ENCODE measurements around the gene ZBTB7C. TPM values are rescaled to one million over a fixed set of nuclear protein-coding genes. Genes with fewer than 3 reads are reported as not detected.

The ZBTB7C gene
- total and polyA plus RNA-seq, 2 of the 4 experiments (the other 2 are of a cell fraction), result not detected

DNA sequence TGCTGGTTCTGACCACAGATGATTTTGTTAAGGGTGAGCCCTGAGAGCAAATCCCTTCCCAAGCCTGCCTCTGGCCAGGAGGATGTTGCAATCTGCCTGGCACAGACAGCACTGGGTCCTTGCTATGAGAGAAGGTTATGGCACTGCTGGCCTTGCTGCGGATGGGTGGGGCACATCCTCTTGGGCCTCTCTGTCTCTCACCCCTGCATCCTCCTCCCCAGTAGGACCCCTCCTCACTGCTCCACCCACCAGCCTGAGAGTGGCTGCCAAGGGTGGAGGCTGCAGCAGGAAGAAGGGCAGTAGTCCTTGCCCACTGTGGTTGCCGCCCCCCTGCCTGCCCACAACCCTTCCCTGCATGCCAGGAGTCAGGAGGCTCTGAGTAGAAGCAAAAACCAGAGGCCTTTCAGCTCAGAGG lies 180.9 kb downstream of the ZBTB7C start:
- H2AK9ac ChIP-seq (replicated peaks; ENCODE audit: low read depth, low read length, poor library complexity), result no peak overlapping the region
- peaks cover 7% of the 10 kb centered on the region; the same call in 1 of the 2 replicates for H3K27me3 ChIP-seq (ENCODE audit: control insufficient read depth, insufficient read depth, low read length)
- no peaks in the 10 kb centered on the region for H3K9me3 ChIP-seq (ENCODE audit: control insufficient read depth, insufficient read depth, low read length)
- DNase-seq, result no peak
- ATAC-seq (ENCODE audit: low read depth), result no peak
- dilution Hi-C loops (cut with HindIII; ENCODE audit: low sequenced_read_pairs, unreplicated experiment) (no loop called here), intact Hi-C loops (cut with micrococcal nuclease) (no loop called here), in situ Hi-C loops (cut with MboI; ENCODE audit: low sequenced_read_pairs) (no loop called here)
- no peak overlapping the region for H3K23ac ChIP-seq (ENCODE audit: low read depth, low read length)
- no peaks in the 10 kb centered on the region for H3K4me1 ChIP-seq (ENCODE audit: control insufficient read depth, insufficient read depth, low read length)
- no peak overlapping the region for H2BK20ac ChIP-seq (ENCODE audit: low read depth, low read length)
- H3K4me3 ChIP-seq (ENCODE audit: insufficient read depth, low read depth, low read length), result no peak overlapping the region
- H2BK5ac ChIP-seq (ENCODE audit: low read depth, low read length, poor library complexity, severe bottlenecking), result no peak overlapping the region
- H3K27ac ChIP-seq (ENCODE audit: insufficient read depth, low read length), result no peak overlapping the region
- H4K20me1 ChIP-seq (ENCODE audit: insufficient read depth, low read length), result no peaks in the 10 kb centered on the region
- H2BK120ac ChIP-seq (ENCODE audit: low read depth, low read length), result no peak overlapping the region
- no peak overlapping the region for H3K9ac ChIP-seq (ENCODE audit: low read depth, low read length)
- no TSS peak for BruUV-seq (replicated peaks)
- no peaks in the 10 kb centered on the region for H3K79me1 ChIP-seq (ENCODE audit: low read depth in 1 of 2, low read length in 2 of 2)
- H4K91ac ChIP-seq (ENCODE audit: insufficient read depth, low read depth, low read length), result no peak overlapping the region
- H2AFZ ChIP-seq (replicated peaks; ENCODE audit: low read length, poor library complexity), result no peak overlapping the region
- no peak overlapping the region for H2AK5ac ChIP-seq (ENCODE audit: low read depth, low read length)
- no peak overlapping the region for H3K4me2 ChIP-seq (ENCODE audit: low read depth, low read length)
- no peak overlapping the region for H3K14ac ChIP-seq (replicated peaks; ENCODE audit: low read depth, low read length)
- H3K56ac ChIP-seq (ENCODE audit: extremely low read depth, insufficient read depth, low read length), result no peak overlapping the region
- ChIA-PET CTCF (no interaction called here), POLR2A (ENCODE audit: unreplicated experiment) (no interaction called here)
- no peak overlapping the region for H3K4ac ChIP-seq (ENCODE audit: low read depth, low read length)
- no peak overlapping the region for H2BK15ac ChIP-seq (ENCODE audit: low read depth, low read length)
- H4K5ac ChIP-seq (ENCODE audit: low read depth, low read length), result no peak overlapping the region
- H3K36me3 ChIP-seq (ENCODE audit: control insufficient read depth, insufficient read depth, low read length), result no peaks in the 10 kb centered on the region
- TF ChIP-seq RAD21 (IDR thresholded peaks at IDR 0.05; ENCODE audit: low read length), result no peak
- H3K18ac ChIP-seq (ENCODE audit: low read depth, low read length), result no peak overlapping the region
- H4K8ac ChIP-seq (ENCODE audit: low read depth in 2 of 2, low read length in 2 of 2), result no peak overlapping the region
- WGBS, 2 experiments (ENCODE audit: extremely low coverage in 2 of 2, insufficient read length in 1 of 2), result no CpG with 5 or more reads among the region's 2 CpGs
- H3K9me1 ChIP-seq (ENCODE audit: insufficient read depth, low read length), result no peaks in the 10 kb centered on the region
